SK-N-SH treated with all-trans-retinoic acid at 6 μM for 48 hours (cell line): Measurements from ENCODE around the gene ITCH.

Experiments
- CREB5 ChIP-seq: fragments of 250-450 bp; sonication (Bioruptor Pico); IDR thresholded peaks from 2 replicates; pipeline ENCODE4 v1.5.1; 2020; ENCODE audit warnings: low read depth, mild to moderate bottlenecking, moderate library complexity
- GLIS3 ChIP-seq: fragments of 250-450 bp; sonication (Bioruptor Pico); IDR thresholded peaks from 2 replicates; pipeline ENCODE4 v1.5.0; 2020; ENCODE audit warnings: mild to moderate bottlenecking, moderate library complexity
- ISL1 ChIP-seq: fragments of 250-450 bp; sonication (Bioruptor Pico); IDR thresholded peaks from 2 replicates; pipeline ENCODE4 v2.1.2; 2022; ENCODE audit warnings: mild to moderate bottlenecking, moderate library complexity
- PATZ1 ChIP-seq: fragments of 250-450 bp; sonication (Bioruptor Pico); IDR thresholded peaks from 2 replicates; pipeline ENCODE4 v1.8.0; 2020; ENCODE audit warnings: mild to moderate bottlenecking, moderate library complexity, borderline replicate concordance
- ZFP30 ChIP-seq: fragments of 450-650 bp; formaldehyde crosslinking; IDR thresholded peaks from 2 replicates; pipeline ENCODE4 v1.5.0; 2022; ENCODE audit warnings: mild to moderate bottlenecking, moderate library complexity
- ZNF565 ChIP-seq: fragments of 450-650 bp; formaldehyde crosslinking; conservative IDR thresholded peaks from 2 replicates; pipeline ENCODE4 v1.5.0; 2020; ENCODE audit warnings: low read depth, mild to moderate bottlenecking, moderate library complexity
- ZNF70 ChIP-seq: fragments of 450-650 bp; formaldehyde crosslinking; IDR thresholded peaks from 2 replicates; pipeline ENCODE4 v1.5.0; 2020; ENCODE audit warnings: mild to moderate bottlenecking, moderate library complexity

GRCh38 chr20:34389954-34390555, 27.0 kb downstream of the ITCH start:
- no peak; the same call in 1 of the 2 replicates for TF ChIP-seq ISL1 (CRISPR knock-in tag)
- no peak for TF ChIP-seq ZNF565 (CRISPR knock-in tag)
- TF ChIP-seq ZFP30 (CRISPR knock-in tag) = no peak
- TF ChIP-seq ZNF70 (CRISPR knock-in tag) = no peak
- TF ChIP-seq PATZ1 = no peak; the same call in 1 of the 2 replicates
- TF ChIP-seq CREB5 (CRISPR knock-in tag) = no peak
- TF ChIP-seq GLIS3 (CRISPR knock-in tag) = no peak
